Stimulated activated CD4-positive, alpha-beta T cell treated with anti-CD3 and anti-CD28 coated beads, Interleukin-2, amount 100 ng/mL, for 24 hours (primary cell): ENCODE data around the gene KIDINS220.

Source experiments
- DNase-seq, 2 donors: peaks; one replicate each; pipeline ENCODE4 v3.0.0-alpha.2; 2020

Gene KIDINS220

GRCh38 chr2:8803658-8804379 is 33.6 kb downstream of the KIDINS220 start:
- peak; percentile 43 to 51 for DNase-seq

DNA sequence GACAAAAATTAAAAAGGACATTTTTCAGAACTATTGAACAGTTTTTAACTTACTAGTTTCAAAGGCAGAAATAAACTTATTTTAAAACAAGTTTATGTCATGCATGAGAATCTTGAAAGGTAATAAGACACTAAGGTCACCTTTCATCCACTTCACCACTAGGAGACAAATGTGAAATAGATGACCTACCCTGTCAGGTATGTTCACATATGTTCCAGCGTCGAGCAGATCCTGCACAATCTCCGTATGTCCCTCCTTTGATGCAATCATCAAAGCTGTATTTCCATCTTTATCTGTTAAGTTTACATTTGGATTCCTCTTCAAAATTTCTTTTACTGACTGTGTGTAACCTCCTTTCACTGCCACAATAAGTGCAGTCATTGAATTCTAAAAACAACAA is 34.7 kb downstream of the KIDINS220 start:
- DNase-seq = no peak

DNA sequence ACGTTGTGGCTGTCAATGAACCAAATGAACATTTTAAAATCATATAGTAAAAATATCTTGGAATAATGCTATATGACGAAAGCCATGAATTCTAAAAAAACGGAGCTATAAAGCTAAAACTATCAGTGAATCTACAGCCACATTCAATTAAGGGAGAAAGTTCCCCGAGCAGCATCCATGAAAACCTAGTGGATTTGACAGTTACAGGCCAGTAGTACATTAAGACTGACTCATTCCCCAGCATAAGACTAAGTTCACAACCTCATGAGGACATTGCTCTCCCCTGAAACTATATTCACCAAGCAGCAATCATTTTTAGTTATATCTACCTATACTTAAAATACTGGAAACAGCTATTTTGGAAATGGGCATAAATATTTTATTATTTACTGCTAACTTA is 36.6 kb downstream of the KIDINS220 start:
- DNase-seq = no peak

DNA sequence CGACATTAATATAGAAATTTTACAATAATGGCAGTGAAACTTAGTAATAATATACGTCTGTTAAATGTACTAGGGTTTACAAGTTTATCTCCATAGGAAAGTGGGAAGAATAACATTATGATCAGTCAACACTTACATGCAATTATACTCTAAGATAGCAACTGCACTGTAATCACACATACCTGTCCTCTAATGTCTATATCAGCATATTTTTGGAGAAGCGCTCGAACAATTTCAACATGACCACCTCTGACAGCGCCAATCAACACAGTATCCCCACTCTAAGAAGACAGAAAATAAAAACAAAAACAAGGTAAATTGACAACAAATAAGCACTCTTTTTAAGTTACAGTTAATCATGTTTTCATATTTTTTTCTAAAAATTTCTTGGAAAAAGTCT is 37.2 kb downstream of the KIDINS220 start:
- DNase-seq = no peak

GRCh38 chr2:8799004-8799403 is 38.4 kb downstream of the KIDINS220 start:
- no peak for DNase-seq

DNA sequence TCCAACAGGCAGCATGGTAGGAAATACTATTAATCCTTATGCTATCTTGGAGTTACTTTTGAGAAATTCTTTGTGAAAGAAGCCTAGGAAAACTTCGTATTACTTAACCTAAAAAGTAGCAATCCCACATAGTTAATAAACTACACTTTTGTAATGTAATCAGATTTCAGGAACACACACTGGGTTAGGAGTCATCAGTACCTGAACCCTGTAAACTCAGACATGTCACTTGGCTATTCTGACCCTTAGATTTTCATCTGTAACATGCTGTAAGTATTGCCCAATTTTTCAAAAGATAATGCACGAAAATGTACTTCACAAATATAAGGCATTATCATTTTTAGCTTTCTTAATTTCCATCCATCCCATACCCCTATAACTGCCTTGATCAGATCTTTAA is 39.0 kb downstream of the KIDINS220 start:
- no peak for DNase-seq

GRCh38 chr2:8797682-8798081 is 39.7 kb downstream of the KIDINS220 start:
- no peak for DNase-seq

DNA sequence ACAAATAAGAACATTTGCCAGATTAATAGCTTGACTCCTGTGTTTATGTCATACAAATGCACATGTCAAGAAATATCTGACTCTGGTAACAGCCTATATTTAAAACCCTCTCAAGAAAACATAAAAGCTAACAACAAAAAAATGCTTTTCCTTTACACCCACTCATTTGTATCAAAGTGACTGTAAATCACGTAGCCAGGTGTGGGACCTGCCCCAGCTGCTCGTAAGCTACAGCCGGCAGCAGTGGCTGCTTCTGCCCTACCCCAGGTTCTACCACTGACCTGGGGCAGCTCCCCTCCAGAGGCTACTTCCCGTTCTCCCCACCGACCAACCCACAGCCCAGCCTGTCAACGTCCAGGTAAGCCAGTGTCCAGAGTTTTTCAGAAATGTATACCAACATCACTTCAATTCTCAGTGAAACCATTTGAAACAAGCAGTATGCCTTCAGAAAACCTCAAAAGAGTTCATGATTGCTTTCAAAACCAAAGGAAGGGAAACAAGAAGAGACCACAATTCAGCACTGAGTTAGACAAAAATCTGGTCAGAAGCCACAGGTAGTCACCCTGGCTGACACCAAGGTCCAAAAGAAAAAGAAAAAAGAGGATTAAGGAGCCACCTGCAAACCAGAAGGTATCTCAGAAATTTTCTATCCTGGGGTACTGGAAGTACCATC is 40.4 kb downstream of the KIDINS220 start:
- no peak for DNase-seq

GRCh38 chr2:8796315-8796848 is 41.0 kb downstream of the KIDINS220 start:
- no peak for DNase-seq

GRCh38 chr2:8794923-8795825 is 42.2 kb downstream of the KIDINS220 start:
- no peak for DNase-seq

GRCh38 chr2:8790739-8791162 is 46.7 kb downstream of the KIDINS220 start:
- DNase-seq = no peak

DNA sequence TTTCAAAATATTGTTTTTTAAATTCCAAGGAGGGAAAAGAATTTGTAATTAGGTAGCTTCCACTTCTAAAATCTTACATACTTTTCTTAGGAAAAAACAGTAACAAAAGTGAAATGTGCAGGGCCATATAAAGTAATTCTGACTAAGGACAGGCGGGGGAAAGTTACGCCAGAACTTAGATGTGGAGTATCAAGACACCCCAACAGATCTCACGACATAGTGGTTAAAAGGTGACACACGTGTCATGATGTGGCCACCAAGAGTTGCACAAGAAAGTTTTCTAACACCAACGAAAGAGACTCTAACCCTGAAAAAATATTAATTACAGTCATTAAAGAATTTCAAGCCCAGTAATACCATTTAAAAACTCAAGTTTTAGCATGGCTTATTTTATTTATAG is 51.0 kb downstream of the KIDINS220 start:
- DNase-seq = no peak

DNA sequence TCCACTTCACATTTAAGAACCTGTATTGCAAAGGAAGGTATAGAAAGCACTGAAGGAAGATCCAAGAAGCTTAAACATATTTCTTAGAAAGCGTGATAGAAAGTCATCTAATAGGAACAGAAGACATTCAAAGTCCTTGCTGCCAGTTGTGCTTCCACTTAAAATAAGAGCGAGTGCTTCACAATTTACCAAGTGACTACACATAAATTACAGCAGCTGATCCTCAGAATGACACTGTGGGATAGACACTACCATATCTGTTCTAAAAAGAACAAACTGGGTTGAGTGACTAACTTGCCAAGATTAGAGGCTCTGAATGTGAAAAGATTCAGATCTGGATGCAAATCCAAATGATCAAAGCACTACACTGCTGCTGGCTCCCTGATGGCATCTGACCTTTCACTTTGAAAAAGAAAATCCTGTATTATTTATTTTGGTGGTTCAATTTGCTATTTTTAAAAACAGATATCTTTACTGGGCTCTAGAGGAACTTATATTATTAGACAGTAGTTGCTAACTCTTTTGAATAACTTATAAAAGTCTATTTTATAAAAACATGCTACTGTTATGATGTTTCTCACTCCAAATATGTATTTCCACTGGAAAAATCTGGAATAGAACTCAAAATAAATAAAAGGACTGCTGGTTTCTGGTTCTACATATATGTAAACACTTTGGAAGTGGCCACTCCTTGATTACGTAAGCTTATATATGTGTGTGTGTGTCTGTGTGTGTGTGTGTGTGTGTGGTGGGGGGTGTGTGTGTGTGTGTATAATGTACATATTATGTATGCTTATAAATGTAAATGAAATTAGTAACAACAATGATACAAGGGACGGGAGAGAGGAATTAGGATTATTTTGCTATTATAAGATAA is 57.4 kb downstream of the KIDINS220 start:
- no peak for DNase-seq

GRCh38 chr2:8774371-8774770 is 63.0 kb downstream of the KIDINS220 start:
- DNase-seq = no peak

- DNase-seq = no peak
Observed at GRCh38 chr2:8767324-8767723, 70.1 kb downstream of the KIDINS220 start.

DNA sequence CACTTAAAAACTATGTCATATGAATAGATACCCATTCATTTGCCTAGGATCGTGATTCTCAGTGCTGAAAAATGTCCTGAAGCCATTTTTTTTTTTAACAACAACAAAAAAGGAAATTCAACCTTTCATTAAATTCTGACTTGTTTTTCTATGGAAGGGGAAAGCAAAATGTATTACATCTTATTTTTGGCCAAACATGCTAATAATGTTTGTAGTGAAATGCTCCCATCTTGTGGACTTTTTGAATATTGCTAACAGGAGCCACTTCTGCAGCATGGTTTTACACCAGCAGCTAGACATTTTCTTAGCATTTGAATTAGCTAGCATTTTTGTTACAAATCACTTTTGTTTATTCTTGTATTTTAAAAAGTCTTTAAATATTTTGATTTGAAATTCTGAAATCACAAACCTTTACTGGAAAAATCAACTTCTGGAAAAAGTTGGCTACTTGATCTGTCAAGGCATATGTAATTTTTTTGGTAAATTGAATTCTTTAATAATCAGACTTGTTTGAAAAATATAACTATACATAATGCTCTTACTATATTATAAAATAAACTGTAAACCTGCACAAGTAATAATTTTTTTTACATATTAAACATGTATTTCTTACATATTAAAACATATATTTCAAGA is 75.8 kb downstream of the KIDINS220 start:
- DNase-seq = no peak

GRCh38 chr2:8756716-8757115 is 80.7 kb downstream of the KIDINS220 start:
- no peak for DNase-seq

- no peak for DNase-seq
Observed at GRCh38 chr2:8756230-8756629, 81.2 kb downstream of the KIDINS220 start.

GRCh38 chr2:8754106-8754776 is 83.2 kb downstream of the KIDINS220 start:
- no peak for DNase-seq

DNA sequence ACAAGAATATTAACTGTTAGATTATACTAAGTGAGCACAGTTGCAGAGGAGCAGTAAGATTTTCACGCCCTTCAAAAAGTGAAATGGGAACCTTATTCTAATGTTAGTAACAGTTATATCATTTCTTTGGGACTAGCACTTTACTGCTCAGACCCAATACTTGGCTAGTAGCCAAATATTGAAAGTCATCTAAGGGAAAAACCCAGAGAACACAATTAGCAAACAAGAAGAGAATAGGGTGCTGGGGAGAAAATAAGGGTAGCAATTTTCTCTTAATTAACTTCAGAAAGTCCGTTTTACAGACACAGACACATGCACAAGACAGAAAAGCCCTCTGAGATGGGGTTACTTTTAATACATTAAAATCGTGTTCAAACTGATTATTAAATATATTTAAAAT is 83.8 kb downstream of the KIDINS220 start:
- no peak for DNase-seq

DNA sequence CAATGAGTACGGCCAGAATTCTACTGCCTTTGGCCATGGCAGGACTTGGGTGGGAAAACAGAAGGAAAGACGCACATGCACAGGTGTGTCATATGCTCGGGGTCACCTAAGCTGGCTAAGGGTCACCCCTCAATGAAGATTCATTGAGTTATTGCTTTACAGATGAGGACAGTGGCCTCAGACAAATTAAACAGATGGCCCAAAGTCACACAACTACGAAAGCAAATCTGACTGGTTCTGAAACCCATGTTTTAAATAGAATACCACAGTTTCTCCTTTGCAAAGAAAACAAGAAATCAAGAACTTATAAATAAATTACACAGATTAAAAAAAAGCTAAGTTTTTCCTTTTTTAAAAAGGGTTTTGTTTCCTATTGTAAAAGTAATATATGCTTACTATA is 85.0 kb downstream of the KIDINS220 start:
- DNase-seq = no peak
